Vagina (tissue), 2 donors: ENCODE measurements around the gene EGFLAM.

Source experiments
- CTCF ChIP-seq, 3 experiments: fragments of 450-650 bp in 2 of 3; fragments of 200-600 bp in 1 of 3; sonication (generic) in 1 of 3; IDR thresholded peaks; one replicate each; pipeline ENCODE4 v1.5.1; 2017 to 2019; ENCODE audit warnings: antibody characterized with exemption in 3 of 3, mild to moderate bottlenecking in 2 of 3, moderate library complexity in 2 of 3
- POLR2A ChIP-seq, 2 donors: fragments of 450-650 bp; IDR thresholded peaks; one replicate each; pipeline ENCODE4 v1.6.1; 2017; ENCODE audit warnings: antibody characterized with exemption in 2 of 2, mild to moderate bottlenecking in 2 of 2, moderate library complexity in 2 of 2
- POLR2AphosphoS5 ChIP-seq, 2 donors: sonication (generic); formaldehyde crosslinking; IDR thresholded peaks; one replicate each; pipeline ENCODE4 v1.9.0; 2017; ENCODE audit warnings: antibody characterized with exemption in 2 of 2, mild to moderate bottlenecking in 2 of 2, low read depth in 1 of 2; ENCODE audit not compliant: insufficient read depth in 1 of 2

GRCh38 chr5:38237681-38238080 is 20.7 kb upstream of the EGFLAM start:
- TF ChIP-seq CTCF (IDR thresholded peaks at IDR 0.05), result no peak
- no peak for TF ChIP-seq POLR2A (IDR thresholded peaks at IDR 0.05)
- TF ChIP-seq POLR2AphosphoS5 (IDR thresholded peaks at IDR 0.05; ENCODE audit: insufficient read depth in 1 of 2, low read depth in 1 of 2), result no peak
